Ovary (tissue), 3 donors: ENCODE data around the gene OGG1.

Experiments used
- CTCF ChIP-seq, 3 donors: fragments of 450-650 bp in 2 of 3; fragments of 200-600 bp in 1 of 3; IDR thresholded peaks; one replicate each; pipeline versions ENCODE4 v1.5.1 to v1.8.0; 2016 to 2022; ENCODE audit warnings: antibody characterized with exemption in 3 of 3, mild to moderate bottlenecking in 1 of 3
- EP300 ChIP-seq: sonication (generic); formaldehyde crosslinking; IDR thresholded peaks from one replicate; pipeline ENCODE4 v1.6.1; 2017; ENCODE audit warnings: antibody characterized with exemption
- donor health status: DM: no; HTN: no; CAD: no.

DNA sequence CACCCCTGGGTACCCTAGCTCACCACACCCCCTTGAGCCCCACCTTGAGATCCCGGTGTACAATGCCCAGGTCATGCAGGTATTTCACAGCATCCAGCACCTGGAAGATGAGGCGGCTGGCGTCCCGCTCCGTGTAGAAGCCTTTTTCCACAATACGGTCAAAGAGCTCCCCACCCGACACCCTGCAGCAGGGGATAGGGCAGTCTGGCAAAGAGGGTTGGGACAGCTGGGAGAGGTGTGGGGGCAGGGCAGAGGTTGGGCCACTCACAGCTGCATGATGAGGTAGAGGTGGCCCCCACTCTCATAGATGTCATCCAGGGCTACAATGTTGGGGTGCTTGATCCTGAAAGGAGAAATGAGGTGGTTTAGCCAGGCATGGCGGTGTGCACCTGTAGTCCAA, 13.1 kb downstream of the OGG1 start:
- no peak for TF ChIP-seq CTCF (IDR thresholded peaks at IDR 0.05)
- TF ChIP-seq EP300 = no peak
